H9 (cell line): Measurements from ENCODE around the gene B3GLCT. TPM values are rescaled to one million over a fixed set of nuclear protein-coding genes. Genes with fewer than 3 reads are reported as not detected.

Experiments
- DNase-seq: peaks from one replicate; pipeline ENCODE4 v3.0.0-alpha.2; 2017
- H2AFZ ChIP-seq: one replicate; pipeline ENCODE4 v1.6.1; 2013; ENCODE audit warnings: mild to moderate bottlenecking, low read length, control low read depth, moderate library complexity
- H2AK5ac ChIP-seq: 2 replicates; pipeline ENCODE4 v1.6.1; 2013; ENCODE audit warnings: low read length, control low read depth, mixed read lengths; ENCODE audit not compliant: insufficient read length
- H2BK120ac ChIP-seq: one replicate; pipeline ENCODE4 v1.6.1; 2013; ENCODE audit warnings: low read depth, mild to moderate bottlenecking, low read length, control low read depth, inconsistent platforms; ENCODE audit not compliant: poor library complexity, severe bottlenecking
- H2BK12ac ChIP-seq: 2 replicates; pipeline ENCODE4 v1.6.1; 2013; ENCODE audit warnings: low read length, control low read depth, mixed read lengths, low read depth; ENCODE audit not compliant: insufficient read length
- H2BK15ac ChIP-seq: 2 replicates; pipeline ENCODE4 v1.6.1; 2013; ENCODE audit warnings: low read depth, low read length, control low read depth
- H2BK20ac ChIP-seq: one replicate; pipeline ENCODE4 v1.6.1; 2013; ENCODE audit warnings: low read depth, mild to moderate bottlenecking, low read length, control low read depth, inconsistent platforms; ENCODE audit not compliant: poor library complexity, severe bottlenecking
- H2BK5ac ChIP-seq: 2 replicates; pipeline ENCODE4 v1.6.1; 2013; ENCODE audit warnings: low read length, control low read depth, mixed read lengths; ENCODE audit not compliant: insufficient read length
- H3K14ac ChIP-seq: 2 replicates; pipeline ENCODE4 v1.6.1; 2013; ENCODE audit warnings: low read length, control low read depth; ENCODE audit not compliant: insufficient read depth
- H3K18ac ChIP-seq: 2 replicates; pipeline ENCODE4 v1.6.1; 2013; ENCODE audit warnings: low read depth, mild to moderate bottlenecking, mixed read lengths, low read length, control low read depth; ENCODE audit not compliant: insufficient read length
- H3K23ac ChIP-seq: 2 replicates; pipeline ENCODE4 v1.6.1; 2013; ENCODE audit warnings: low read length, control low read depth, mixed read lengths, low read depth; ENCODE audit not compliant: insufficient read length
- H3K23me2 ChIP-seq: 2 replicates; pipeline ENCODE4 v1.6.1; 2013; ENCODE audit warnings: low read depth, mild to moderate bottlenecking, mixed read lengths, low read length, control low read depth; ENCODE audit not compliant: insufficient read length, poor library complexity, severe bottlenecking
- H3K27ac ChIP-seq: 2 replicates; pipeline ENCODE4 v1.5.1; 2013; ENCODE audit warnings: low read length, control low read depth, mixed read lengths, low read depth; ENCODE audit not compliant: insufficient read length
- H3K27me3 ChIP-seq: 2 replicates; pipeline ENCODE4 v1.6.1; 2013; ENCODE audit warnings: low read length, control low read depth, inconsistent platforms; ENCODE audit not compliant: insufficient read depth
- H3K4ac ChIP-seq: 2 replicates; pipeline ENCODE4 v1.6.1; 2013; ENCODE audit warnings: low read depth, mild to moderate bottlenecking, control low read depth, inconsistent platforms, low read length, moderate library complexity
- H3K4me1 ChIP-seq: 2 replicates; pipeline ENCODE4 v1.6.1; 2013; ENCODE audit warnings: low read length, control low read depth, inconsistent platforms; ENCODE audit not compliant: insufficient read depth
- H3K4me2 ChIP-seq: 2 replicates; pipeline ENCODE4 v1.6.1; 2013; ENCODE audit warnings: low read length, control low read depth, mixed read lengths; ENCODE audit not compliant: insufficient read length, insufficient read depth
- H3K56ac ChIP-seq: 2 replicates; pipeline ENCODE4 v1.6.1; 2013; ENCODE audit warnings: low read depth, mild to moderate bottlenecking, mixed read lengths, low read length, control low read depth; ENCODE audit not compliant: insufficient read length
- H3K79me1 ChIP-seq: 2 replicates; pipeline ENCODE4 v1.6.1; 2013; ENCODE audit warnings: low read depth, mild to moderate bottlenecking, moderate library complexity, low read length, control low read depth, inconsistent platforms; ENCODE audit not compliant: insufficient read depth, poor library complexity, severe bottlenecking
- H3K79me2 ChIP-seq: 2 replicates; pipeline ENCODE4 v1.6.1; 2013; ENCODE audit warnings: low read length, control low read depth, inconsistent platforms; ENCODE audit not compliant: insufficient read depth
- H3K9ac ChIP-seq: 2 replicates; pipeline ENCODE4 v1.6.1; 2013; ENCODE audit warnings: low read length, control low read depth, mixed read lengths; ENCODE audit not compliant: insufficient read length; ENCODE audit errors: extremely low read depth
- H3K9me3 ChIP-seq: one replicate; pipeline ENCODE4 v1.6.1; 2013; ENCODE audit warnings: low read depth, low read length, inconsistent platforms; ENCODE audit not compliant: control insufficient read depth
- H3T11ph ChIP-seq: one replicate; pipeline ENCODE4 v1.6.1; 2013; ENCODE audit warnings: mild to moderate bottlenecking, low read length, control low read depth, inconsistent platforms
- H4K20me1 ChIP-seq: one replicate; pipeline ENCODE4 v1.6.1; 2013; ENCODE audit not compliant: control insufficient read depth, insufficient read length, insufficient read depth
- H4K5ac ChIP-seq: 2 replicates; pipeline ENCODE4 v1.6.1; 2013; ENCODE audit warnings: low read depth, mild to moderate bottlenecking, mixed read lengths, low read length, control low read depth; ENCODE audit not compliant: insufficient read length
- H4K8ac ChIP-seq: replicated peaks from 2 replicates; pipeline ENCODE4 v1.6.1; 2013; ENCODE audit warnings: low read length, control low read depth, mixed read lengths, low read depth; ENCODE audit not compliant: insufficient read length
- H4K91ac ChIP-seq: 2 replicates; pipeline ENCODE4 v1.6.1; 2013; ENCODE audit warnings: low read depth, mild to moderate bottlenecking, moderate library complexity, mixed read lengths, low read length, control low read depth; ENCODE audit not compliant: insufficient read length
- H3K27ac Mint-ChIP-seq, 3 experiments: 2 replicates in 2 of 3; 3 replicates in 1 of 3; pipeline ENCODE4 v1.8.0; 2020 to 2021; ENCODE audit warnings: mixed read lengths in 3 of 3, mild to moderate bottlenecking in 1 of 3, moderate library complexity in 1 of 3
- H3K27me3 Mint-ChIP-seq: 2 replicates; pipeline ENCODE4 v1.8.0; 2021; ENCODE audit warnings: low read depth, mild to moderate bottlenecking, moderate library complexity, mixed read lengths
- H3K36me3 Mint-ChIP-seq, 3 experiments: 2 replicates in 2 of 3; 3 replicates in 1 of 3; pipeline ENCODE4 v1.8.0; 2020 to 2021; ENCODE audit warnings: low read depth in 3 of 3, mixed read lengths in 3 of 3; ENCODE audit not compliant: insufficient read depth in 1 of 3
- H3K4me1 Mint-ChIP-seq, 2 experiments: 2 replicates each; pipeline ENCODE4 v1.8.0; 2020; ENCODE audit warnings: mixed read lengths in 2 of 2
- H3K4me3 Mint-ChIP-seq, 2 experiments: 2 replicates in 1 of 2; 3 replicates in 1 of 2; pipeline ENCODE4 v1.8.0; 2020 to 2021; ENCODE audit warnings: mild to moderate bottlenecking in 2 of 2, mixed read lengths in 2 of 2, moderate library complexity in 1 of 2
- H3K9me3 Mint-ChIP-seq, 2 experiments: 2 replicates in 1 of 2; 3 replicates in 1 of 2; pipeline ENCODE4 v1.8.0; 2020; ENCODE audit warnings: mild to moderate bottlenecking in 2 of 2, mixed read lengths in 2 of 2, moderate library complexity in 1 of 2
- CTCF ChIP-seq: fragments of 200-600 bp; sonication (generic); conservative IDR thresholded peaks from 3 replicates; pipeline ENCODE4 v1.8.0; 2021; ENCODE audit warnings: antibody characterized with exemption, mild to moderate bottlenecking
- WGBS: extraction: QIAGEN DNeasy Blood & Tissue Kit; methylation state at CpG from one replicate; pipeline ENCODE4 v1.1.7; 2013; ENCODE audit warnings: missing lambda C conversion rate, low lambda C conversion rate, mixed read lengths; ENCODE audit not compliant: insufficient read length; ENCODE audit errors: extremely low coverage; 5-methylcytosine and 5-hydroxymethylcytosine counted together
- total RNA-seq: library from RNA; stranded (reverse); gene quantifications from 2 replicates; pipeline ENCODE4 v1.2.1, GENCODE V29; 2021

Gene B3GLCT
- total RNA-seq, 1 experiment from 2014 or later, result 5.4 TPM

GRCh38 chr13:31221057-31221456, 21.3 kb downstream of the B3GLCT start:
- H3K56ac ChIP-seq, result no peak overlapping the region
- H3K27me3 ChIP-seq, result no peaks in the 10 kb centered on the region
- H3K4me1 ChIP-seq, result no peaks in the 10 kb centered on the region; the same call in 1 of the 2 replicates
- no peak overlapping the region for H3T11ph ChIP-seq
- H2BK15ac ChIP-seq, result no peak overlapping the region
- no peak overlapping the region for H3K9ac ChIP-seq
- peaks cover 3% of the 10 kb centered on the region for H4K20me1 ChIP-seq
- H3K18ac ChIP-seq, result no peak overlapping the region
- H3K79me2 ChIP-seq, result no peaks in the 10 kb centered on the region
- H2AFZ ChIP-seq, result no peak overlapping the region
- no peak overlapping the region for H3K4ac ChIP-seq
- Mint-ChIP-seq H3K27me3 (no peaks in the 10 kb centered on the region; the same call in 1 of the 2 replicates), H3K4me3 (no peak overlapping the region), H3K27ac (no peak overlapping the region), H3K36me3 (peaks cover 0 to 6% (median 5%) of the 10 kb centered on the region in 3 experiments; a peak in 4 of 7 replicates), H3K9me3 (no peaks in the 10 kb centered on the region; a peak in 1 of 5 replicates), H3K4me1 (peaks cover 11 to 12% of the 10 kb centered on the region in 2 experiments)
- no peak overlapping the region for H2BK20ac ChIP-seq
- H2BK5ac ChIP-seq, result no peak overlapping the region
- H2BK120ac ChIP-seq, result no peak overlapping the region
- no peak overlapping the region for H3K4me2 ChIP-seq
- H3K9me3 ChIP-seq, result no peaks in the 10 kb centered on the region
- TF ChIP-seq CTCF, result no peak
- no CpG with 5 or more reads among the region's 3 CpGs for WGBS
- no peak overlapping the region for H2AK5ac ChIP-seq
- DNase-seq, result no peak
- H4K8ac ChIP-seq, result no peak overlapping the region
- no peaks in the 10 kb centered on the region for H3K79me1 ChIP-seq
- H4K91ac ChIP-seq, result no peak overlapping the region
- H2BK12ac ChIP-seq, result no peak overlapping the region
- no peak overlapping the region for H3K14ac ChIP-seq
- no peak overlapping the region for H3K27ac ChIP-seq
- no peak overlapping the region for H3K23ac ChIP-seq
- H3K23me2 ChIP-seq, result no peaks in the 10 kb centered on the region
- H4K5ac ChIP-seq, result no peak overlapping the region
